Activated naive CD4-positive, alpha-beta T cell treated with anti-CD3 and anti-CD28 coated beads for 36 hours (primary cell): ENCODE results near the gene HBEGF. TPM values are rescaled to one million over a fixed set of nuclear protein-coding genes. Genes with fewer than 3 reads are reported as not detected.

ENCODE experiments used
- CTCF ChIA-PET: fragments of 350-600 bp; sonication (Branson Sonifier 250); formaldehyde crosslinking; loops from one replicate; lab custom pipeline; 2021; ENCODE audit warnings: antibody characterized with exemption; lab: Charles Lee
- DNase-seq: peaks from one replicate; pipeline ENCODE4 v3.0.0-alpha.2; 2020
- H3K27ac Mint-ChIP-seq: one replicate; pipeline ENCODE4 v1.8.0; 2021; ENCODE audit warnings: mild to moderate bottlenecking, mixed read lengths
- H3K27me3 Mint-ChIP-seq: one replicate; pipeline ENCODE4 v1.8.0; 2021; ENCODE audit warnings: low read depth, mixed read lengths
- H3K36me3 Mint-ChIP-seq: one replicate; pipeline ENCODE4 v1.8.0; 2021; ENCODE audit warnings: low read depth, mixed read lengths
- H3K4me1 Mint-ChIP-seq: one replicate; pipeline ENCODE4 v1.8.0; 2021; ENCODE audit warnings: low read depth, mixed read lengths
- H3K4me3 Mint-ChIP-seq: one replicate; pipeline ENCODE4 v1.8.0; 2021; ENCODE audit warnings: mild to moderate bottlenecking, moderate library complexity, mixed read lengths
- H3K9me3 Mint-ChIP-seq: one replicate; pipeline ENCODE4 v1.8.0; 2021; ENCODE audit warnings: mixed read lengths
- intact Hi-C: fragments of 100-400 bp; cut with micrococcal nuclease; formaldehyde crosslinking; loops from one replicate; pipeline ENCODE4 v1.15.1; 2023
- total RNA-seq, 2 experiments: library from RNA; stranded (reverse); gene quantifications; one replicate each; pipeline ENCODE4 v1.2.3, GENCODE V29; 2021

Gene HBEGF
- total RNA-seq, 2 experiments from 2014 or later: 8.7 to 9.1 TPM

- Mint-ChIP-seq H3K27ac (no peak overlapping the region), H3K27me3 (peaks cover 4% of the 10 kb centered on the region), H3K4me3 (no peak overlapping the region), H3K36me3 (no peaks in the 10 kb centered on the region), H3K4me1 (peaks cover 4% of the 10 kb centered on the region), H3K9me3 (no peaks in the 10 kb centered on the region)
- no peak for DNase-seq
- CTCF ChIA-PET: no interaction called here
- intact Hi-C loops: no loop called here
Observed at GRCh38 chr5:140312791-140313189, 33.6 kb downstream of the HBEGF start.

GRCh38 chr5:140312067-140312790 lies 34.2 kb downstream of the HBEGF start:
- Mint-ChIP-seq H3K4me3 (no peak overlapping the region), H3K27me3 (peaks cover 4% of the 10 kb centered on the region), H3K4me1 (peaks cover 4% of the 10 kb centered on the region), H3K27ac (no peak overlapping the region), H3K36me3 (no peaks in the 10 kb centered on the region), H3K9me3 (no peaks in the 10 kb centered on the region)
- CTCF ChIA-PET: interaction anchor here (1.3 to 1.7 kb wide), 2 partner anchors 40 to 47 kb away, joined by 3 to 8 read pairs; partner anchors contain the start of gene SLC4A9
- peak; percentile 15 for DNase-seq
- intact Hi-C loops: no loop called here

DNA sequence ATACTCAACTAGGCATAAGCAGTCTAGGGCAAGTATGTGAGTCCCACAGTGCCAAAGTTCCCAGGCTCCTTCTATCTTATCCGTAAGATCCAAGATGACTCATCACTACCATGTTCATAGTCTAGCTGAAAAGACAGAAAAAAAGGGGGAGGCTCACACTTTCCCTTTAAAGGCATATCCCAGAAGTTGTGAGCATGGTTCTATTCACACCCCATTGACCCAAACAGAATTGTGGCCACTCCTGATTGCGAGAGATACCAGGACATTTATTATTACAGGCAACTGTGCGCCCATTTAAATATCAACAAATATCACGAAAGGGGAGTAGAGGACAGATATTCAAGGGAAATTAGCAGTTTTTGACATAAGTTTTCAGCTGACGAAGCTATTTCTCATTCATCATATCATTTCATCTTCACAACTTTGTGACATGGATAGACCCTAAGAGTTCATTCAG lies 35.4 kb downstream of the HBEGF start:
- CTCF ChIA-PET: interaction anchor here (1.3 to 1.7 kb wide), 3 partner anchors 9 to 48 kb away, joined by 3 to 8 read pairs (median 4); partner anchors contain the start of gene SLC4A9
- peaks cover 4% of the 10 kb centered on the region for H3K27me3 Mint-ChIP-seq

DNA sequence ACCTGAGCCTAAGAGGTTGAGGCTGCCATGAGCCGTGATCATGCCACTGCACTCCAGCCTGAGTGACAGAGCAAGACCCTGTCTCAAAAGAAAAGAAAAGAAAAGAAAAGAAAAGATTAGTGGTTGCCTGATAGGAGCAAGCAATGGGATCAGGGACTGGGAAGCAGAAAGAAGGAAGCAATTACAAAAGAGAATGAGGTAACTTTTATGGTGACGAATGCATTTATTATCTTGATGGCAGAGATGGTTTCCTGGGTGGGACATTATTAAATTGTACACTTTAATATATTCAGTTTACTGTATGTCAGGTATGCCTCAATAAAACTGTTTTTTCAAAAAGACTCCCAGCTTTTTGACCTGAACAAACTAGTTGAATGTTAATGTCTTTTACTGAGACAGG lies 36.0 kb downstream of the HBEGF start:
- Mint-ChIP-seq H3K36me3 (no peaks in the 10 kb centered on the region), H3K9me3 (no peaks in the 10 kb centered on the region), H3K4me3 (no peak overlapping the region), H3K4me1 (peaks cover 4% of the 10 kb centered on the region), H3K27me3 (peaks cover 4% of the 10 kb centered on the region), H3K27ac (no peak overlapping the region)
- no peak for DNase-seq
- intact Hi-C loops: no loop called here
- CTCF ChIA-PET: interaction anchor here (1.3 kb wide), 1 partner anchor 10 kb away, joined by 4 read pairs; no protein-coding TSS in a partner anchor

More for the DNA sequence above, 35.4 kb downstream of the HBEGF start:
- Mint-ChIP-seq H3K9me3 (no peaks in the 10 kb centered on the region), H3K27ac (no peak overlapping the region), H3K4me3 (no peak overlapping the region), H3K4me1 (peaks cover 4% of the 10 kb centered on the region), H3K36me3 (no peaks in the 10 kb centered on the region)
- DNase-seq: no peak
- intact Hi-C loops: no loop called here

- DNase-seq: no peak
- Mint-ChIP-seq H3K9me3 (no peaks in the 10 kb centered on the region), H3K27me3 (peaks cover 4% of the 10 kb centered on the region), H3K27ac (no peak overlapping the region), H3K4me1 (peaks cover 4% of the 10 kb centered on the region), H3K4me3 (no peak overlapping the region), H3K36me3 (no peaks in the 10 kb centered on the region)
- intact Hi-C loops: no loop called here
- CTCF ChIA-PET: interaction anchor here (0.9 kb wide), 1 partner anchor 42 kb away, joined by 6 read pairs; no protein-coding TSS in a partner anchor
Observed at GRCh38 chr5:140309706-140310249, 36.6 kb downstream of the HBEGF start.

DNA sequence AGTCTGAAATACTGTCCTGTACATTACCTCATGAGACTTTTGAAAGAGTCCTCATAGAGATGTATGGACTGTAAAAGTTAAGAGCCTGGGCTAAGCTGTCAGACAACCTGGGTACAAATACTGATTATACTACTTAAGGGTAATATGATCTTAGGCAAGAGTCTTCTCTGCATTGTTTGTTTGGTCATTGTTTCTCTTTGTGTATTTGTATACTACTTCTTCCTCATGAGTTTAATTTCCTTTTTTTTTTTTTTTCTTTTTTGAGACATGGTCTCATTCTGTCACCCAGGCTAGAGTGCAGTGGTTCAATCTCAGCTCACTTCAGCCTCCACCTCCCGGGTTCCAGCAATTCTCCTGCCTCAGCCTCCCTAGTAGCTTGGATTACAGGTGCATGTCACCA lies 40.9 kb downstream of the HBEGF start:
- CTCF ChIA-PET: interaction anchor here (0.6 to 1.0 kb wide), 4 partner anchors 22 to 73 kb away, joined by 3 to 6 read pairs (median 4); no protein-coding TSS in a partner anchor
- Mint-ChIP-seq H3K36me3 (peaks cover 3% of the 10 kb centered on the region), H3K4me1 (peaks cover 12% of the 10 kb centered on the region), H3K9me3 (no peaks in the 10 kb centered on the region), H3K27ac (no peak overlapping the region), H3K27me3 (peaks cover 4% of the 10 kb centered on the region), H3K4me3 (no peak overlapping the region)
- no peak for DNase-seq
- intact Hi-C loops: no loop called here

GRCh38 chr5:140303966-140304365 lies 42.4 kb downstream of the HBEGF start:
- no peaks in the 10 kb centered on the region for H3K27me3 Mint-ChIP-seq
- no peak for DNase-seq
- H3K36me3 Mint-ChIP-seq: peaks cover 8% of the 10 kb centered on the region
- H3K9me3 Mint-ChIP-seq: no peaks in the 10 kb centered on the region
- CTCF ChIA-PET: interaction anchor here (1.4 to 2.0 kb wide), 3 partner anchors 42 to 59 kb away, joined by 3 to 9 read pairs (median 7); partner anchors contain the start of gene HBEGF
- intact Hi-C loops: loop anchor here (1.0 to 5.0 kb wide), 10 partner anchors 38 to 1016 kb away; partner anchors contain the start of genes ANKHD1, APBB3, CYSTM1 and HARS1
- H3K4me1 Mint-ChIP-seq: peaks cover 16% of the 10 kb centered on the region
- H3K4me3 Mint-ChIP-seq: peak overlapping the region; percentile 24
- H3K27ac Mint-ChIP-seq: no peak overlapping the region

DNA sequence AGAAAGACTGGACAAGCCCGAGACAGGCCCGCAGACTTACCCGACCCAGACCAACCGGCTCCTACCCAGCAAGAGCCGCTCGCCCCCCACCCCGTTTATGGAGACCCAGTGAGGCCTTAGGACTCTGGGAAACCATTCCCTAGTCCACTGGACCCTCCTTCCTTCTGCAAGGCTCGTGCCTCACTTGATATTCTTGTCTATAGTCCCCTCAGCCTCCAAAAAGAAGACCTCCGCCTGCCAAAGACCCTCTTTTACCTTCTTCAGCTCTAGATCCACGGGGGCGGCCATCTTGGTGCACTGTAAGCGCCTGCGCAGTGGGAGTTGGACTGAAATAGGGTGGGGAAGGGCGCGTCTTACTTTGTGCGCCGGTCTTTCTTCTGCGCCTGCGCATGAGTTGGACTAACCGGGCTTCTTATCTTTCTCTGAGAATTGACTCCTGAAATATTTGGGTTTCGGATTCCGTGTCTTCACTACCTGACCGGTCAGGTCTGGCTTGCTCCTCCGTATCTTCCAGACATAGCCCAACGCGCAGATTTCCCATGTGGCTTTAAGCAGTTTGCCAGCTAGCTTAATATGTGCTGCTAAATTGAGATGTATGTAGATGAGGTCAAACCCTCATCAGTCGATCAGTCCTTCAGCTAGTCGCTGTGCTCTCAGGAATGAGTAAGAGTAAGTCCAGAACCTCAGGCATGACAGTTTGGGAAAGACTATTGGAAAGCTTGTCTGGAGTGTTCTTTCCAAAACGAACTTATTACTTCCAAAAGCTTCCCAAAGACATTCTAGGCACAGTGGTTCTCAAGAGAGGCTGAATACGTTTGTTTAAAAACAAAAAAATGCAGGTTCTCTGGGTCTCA lies 43.4 kb downstream of the HBEGF start, which contains the start of gene PFDN1:
PFDN1 (minus strand) TSS at position 316 of the 854 bp plus-strand sequence; CDS start at position 288, 28 bp downstream.
- Mint-ChIP-seq H3K27ac (peak within 1 kb of the TSS; percentile 91), H3K4me1 (peaks cover 20% of the 10 kb centered on the region), H3K27me3 (no peaks in the 10 kb centered on the region), H3K9me3 (no peaks in the 10 kb centered on the region), H3K36me3 (peaks cover 12% of the 10 kb centered on the region), H3K4me3 (peak within 1 kb of the TSS; percentile 99)
- peak; percentile 95 for DNase-seq
- CTCF ChIA-PET: interaction anchor here (0.8 to 2.4 kb wide), 6 partner anchors 43 to 63 kb away, joined by 3 to 11 read pairs (median 7); partner anchors contain the start of gene HBEGF
- intact Hi-C loops: loop anchor here (1.0 to 5.0 kb wide), 10 partner anchors 39 to 1017 kb away; partner anchors contain the start of genes ANKHD1, APBB3, CYSTM1 and HARS1

- Mint-ChIP-seq H3K9me3 (no peaks in the 10 kb centered on the region), H3K36me3 (peaks cover 13% of the 10 kb centered on the region), H3K4me3 (no peak overlapping the region), H3K27ac (no peak overlapping the region), H3K4me1 (peaks cover 35% of the 10 kb centered on the region), H3K27me3 (no peaks in the 10 kb centered on the region)
- CTCF ChIA-PET: interaction anchor here (2.1 to 2.4 kb wide), 2 partner anchors 54 to 56 kb away, joined by 7 to 11 read pairs; no protein-coding TSS in a partner anchor
- no peak for DNase-seq
- intact Hi-C loops: loop anchor here (5.0 kb wide), 1 partner anchor 194 kb away; no protein-coding TSS in a partner anchor
Observed at GRCh38 chr5:140301136-140301535, 45.3 kb downstream of the HBEGF start.

DNA sequence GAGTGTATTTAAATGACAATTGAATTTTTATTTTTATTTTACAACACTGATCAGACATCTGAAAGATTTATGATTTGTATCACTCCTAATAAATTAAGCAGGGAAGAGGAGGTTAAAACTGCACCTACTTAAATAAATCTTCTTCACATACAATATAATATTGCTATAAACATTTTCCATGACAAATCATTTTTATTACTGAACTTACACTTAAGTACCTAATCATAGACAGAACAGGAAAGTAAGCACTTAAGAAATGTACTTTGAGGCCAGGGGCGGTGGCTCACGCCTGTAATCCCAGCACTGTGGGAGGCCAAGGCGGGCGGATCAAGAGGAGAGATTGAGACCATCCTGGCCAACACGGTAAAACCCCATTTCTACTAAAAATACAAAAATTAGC lies 47.3 kb downstream of the HBEGF start:
- H3K4me1 Mint-ChIP-seq: peaks cover 47% of the 10 kb centered on the region
- no peaks in the 10 kb centered on the region for H3K27me3 Mint-ChIP-seq
- no peak overlapping the region for H3K4me3 Mint-ChIP-seq
- no peaks in the 10 kb centered on the region for H3K9me3 Mint-ChIP-seq
- no peak overlapping the region for H3K27ac Mint-ChIP-seq
- DNase-seq: no peak
- peaks cover 13% of the 10 kb centered on the region for H3K36me3 Mint-ChIP-seq
- CTCF ChIA-PET: interaction anchor here (1.4 kb wide), 1 partner anchor 55 kb away, joined by 4 read pairs; no protein-coding TSS in a partner anchor
- intact Hi-C loops: no loop called here

- intact Hi-C loops: no loop called here
- H3K27ac Mint-ChIP-seq: no peak overlapping the region
- H3K9me3 Mint-ChIP-seq: no peaks in the 10 kb centered on the region
- DNase-seq: no peak
- H3K27me3 Mint-ChIP-seq: no peaks in the 10 kb centered on the region
- CTCF ChIA-PET: interaction anchor here (0.9 kb wide), 1 partner anchor 57 kb away, joined by 3 read pairs; no protein-coding TSS in a partner anchor
- H3K36me3 Mint-ChIP-seq: peaks cover 13% of the 10 kb centered on the region
- H3K4me3 Mint-ChIP-seq: no peak overlapping the region
- peaks cover 56% of the 10 kb centered on the region for H3K4me1 Mint-ChIP-seq
Observed at GRCh38 chr5:140298183-140298601, 48.2 kb downstream of the HBEGF start.
